ENCODE data around the gene PDCD1LG2. TPM values are rescaled to one million over a fixed set of nuclear protein-coding genes. Genes with fewer than 3 reads are reported as not detected.

Gene PDCD1LG2
- total and polyA plus RNA-seq, 2 of the 8 experiments (the other 6 are each of a cell fraction or from before 2014, with no cell fraction given): not detected

- H3K36me3 ChIP-seq (ENCODE audit: control insufficient read depth in 2 of 4, insufficient read depth in 4 of 4, low read length in 3 of 4): no peaks in the 10 kb centered on the region
- H3K23ac ChIP-seq (ENCODE audit: insufficient read length): no peak overlapping the region
- no peak overlapping the region for H3K4ac ChIP-seq (replicated peaks; ENCODE audit: insufficient read length, low read depth, low read length)
- H3K4me1 ChIP-seq (replicated peaks in 1 of 4; ENCODE audit: control insufficient read depth in 3 of 4, insufficient read depth in 4 of 4, low read length in 3 of 4): no peaks in the 10 kb centered on the region
- H3K27me3 ChIP-seq (replicated peaks in 1 of 4; ENCODE audit: control insufficient read depth in 3 of 4, extremely low read depth in 1 of 4, insufficient read depth in 3 of 4, low read length in 3 of 4): no peaks in the 10 kb centered on the region
- H3K4me3 ChIP-seq (ENCODE audit: extremely low read depth in 1 of 4, insufficient read depth in 2 of 4, low read depth in 3 of 4, low read length in 4 of 4): no peak overlapping the region
- CTCF ChIA-PET (ENCODE audit: partially characterized antibody): no interaction called here
- DNase-seq (ENCODE audit: low read depth in 1 of 2, low spot score in 2 of 2) (no peak), FAIRE-seq (no peak)
- WGBS, 2 experiments (ENCODE audit: extremely low coverage in 1 of 2, insufficient coverage in 1 of 2, insufficient read length in 1 of 2, insufficient replicate concordance in 2 of 2, low coverage in 1 of 2, low lambda C conversion rate in 2 of 2, missing lambda C conversion rate in 1 of 2): 95% methylated on average over 4 of the region's 4 CpGs; no CpG with 5 or more reads in 1 of the 2 experiments
- no peak overlapping the region for H4K5ac ChIP-seq (ENCODE audit: insufficient read length, low read depth, low read length)
- H3K79me2 ChIP-seq (ENCODE audit: control insufficient read depth in 1 of 2, insufficient read depth in 2 of 2, low read length in 2 of 2): no peaks in the 10 kb centered on the region
- H3K9ac ChIP-seq (replicated peaks in 1 of 4; ENCODE audit: extremely low read depth in 1 of 4, low read depth in 3 of 4, low read length in 3 of 4): no peak overlapping the region
- TF ChIP-seq CHD2 (IDR thresholded peaks at IDR 0.05; ENCODE audit: low read length): no peak
- TF ChIP-seq BACH1 (IDR thresholded peaks at IDR 0.05; ENCODE audit: low read length): no peak
- no peak for TF ChIP-seq RNF2 (IDR thresholded peaks at IDR 0.05; ENCODE audit: borderline replicate concordance, low read depth, low read length, missing control alignments, poor library complexity, severe bottlenecking)
- no peak for TF ChIP-seq BRCA1 (IDR thresholded peaks at IDR 0.05; ENCODE audit: low read depth, low read length)
- TF ChIP-seq RFX5 (IDR thresholded peaks at IDR 0.05; ENCODE audit: borderline replicate concordance, low read depth, low read length): no peak
- no peak for TF ChIP-seq POLR2AphosphoS5 (IDR thresholded peaks at IDR 0.05; ENCODE audit: low read depth, low read length)
- TF ChIP-seq KDM5A (IDR thresholded peaks at IDR 0.05; ENCODE audit: low read length): no peak
- TF ChIP-seq RAD21 (IDR thresholded peaks at IDR 0.05 in 1 of 2, conservative IDR thresholded peaks at IDR 0.05 in 1 of 2; ENCODE audit: low read depth in 2 of 2, low read length in 2 of 2): no peak
- TF ChIP-seq POLR2A (IDR thresholded peaks at IDR 0.05; ENCODE audit: control extremely low read depth in 1 of 2, low read depth in 2 of 2, low read length in 2 of 2): no peak
- H2BK15ac ChIP-seq (ENCODE audit: low read length): no peak overlapping the region
- no peak overlapping the region for H3K18ac ChIP-seq (ENCODE audit: extremely low read depth, low read length)
- no peak overlapping the region for H4K8ac ChIP-seq (ENCODE audit: extremely low read depth, insufficient read depth, low read length)
- H2BK20ac ChIP-seq (ENCODE audit: low read length): no peak overlapping the region
- H2AK5ac ChIP-seq (ENCODE audit: low read depth, low read length): no peak overlapping the region
- no peaks in the 10 kb centered on the region; the same call in 1 of the 2 replicates for H3K23me2 ChIP-seq (ENCODE audit: low read depth, low read length)
- no peak overlapping the region for H2AFZ ChIP-seq (ENCODE audit: low read length)
- H3K79me1 ChIP-seq (ENCODE audit: low read depth, low read length): no peaks in the 10 kb centered on the region
- H3K27ac ChIP-seq (ENCODE audit: low read depth, low read length): no peak overlapping the region
- peaks cover 0 to 3% of the 10 kb centered on the region in 2 experiments; a peak in 1 of 4 replicates for H3K9me3 ChIP-seq (ENCODE audit: insufficient read depth in 2 of 2, low read depth in 1 of 2, low read length in 1 of 2)
- H3K56ac ChIP-seq (replicated peaks; ENCODE audit: insufficient read length, low read depth, low read length): no peak overlapping the region
- no peak overlapping the region for H3K14ac ChIP-seq (ENCODE audit: insufficient read length)
- no peak overlapping the region for H3K4me2 ChIP-seq (ENCODE audit: insufficient read depth in 1 of 2, low read depth in 2 of 2, low read length in 2 of 2)
- H2BK5ac ChIP-seq (ENCODE audit: low read depth, low read length): no peak overlapping the region
- POLR2A ChIA-PET (ENCODE audit: partially characterized antibody): no interaction called here
- no peak overlapping the region for H2BK12ac ChIP-seq (ENCODE audit: low read depth, low read length)
- no peak overlapping the region for H2BK120ac ChIP-seq (replicated peaks; ENCODE audit: low read depth, low read length)
- no peaks in the 10 kb centered on the region for H4K20me1 ChIP-seq (replicated peaks in 1 of 2; ENCODE audit: control insufficient read depth in 1 of 2, insufficient read depth in 2 of 2, low read length in 2 of 2)
- H4K91ac ChIP-seq (replicated peaks; ENCODE audit: insufficient read length, low read length): no peak overlapping the region
Measured at GRCh38 chr9:5553211-5553610, 42.9 kb downstream of the PDCD1LG2 start.
